ENCODE results near the gene GPR171. TPM values are rescaled to one million over a fixed set of nuclear protein-coding genes. Genes with fewer than 3 reads are reported as not detected.
"Not testable (repeated sequence)": the region's sequence is repeated elsewhere in the genome, so short reads cannot be mapped to it uniquely, and the experiment has no call there.

GPR171 gene, protein sequence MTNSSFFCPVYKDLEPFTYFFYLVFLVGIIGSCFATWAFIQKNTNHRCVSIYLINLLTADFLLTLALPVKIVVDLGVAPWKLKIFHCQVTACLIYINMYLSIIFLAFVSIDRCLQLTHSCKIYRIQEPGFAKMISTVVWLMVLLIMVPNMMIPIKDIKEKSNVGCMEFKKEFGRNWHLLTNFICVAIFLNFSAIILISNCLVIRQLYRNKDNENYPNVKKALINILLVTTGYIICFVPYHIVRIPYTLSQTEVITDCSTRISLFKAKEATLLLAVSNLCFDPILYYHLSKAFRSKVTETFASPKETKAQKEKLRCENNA
- total RNA-seq (2013), result not detected
- polyA plus RNA-seq, result under 1 TPM in 1 of 3 donors, not detected in 2; 0.20 TPM
- not detected in 2 replicates for polyA minus RNA-seq
- total RNA-seq, result 0 to 0.58 (median 0) reads per million in 11 experiments

DNA sequence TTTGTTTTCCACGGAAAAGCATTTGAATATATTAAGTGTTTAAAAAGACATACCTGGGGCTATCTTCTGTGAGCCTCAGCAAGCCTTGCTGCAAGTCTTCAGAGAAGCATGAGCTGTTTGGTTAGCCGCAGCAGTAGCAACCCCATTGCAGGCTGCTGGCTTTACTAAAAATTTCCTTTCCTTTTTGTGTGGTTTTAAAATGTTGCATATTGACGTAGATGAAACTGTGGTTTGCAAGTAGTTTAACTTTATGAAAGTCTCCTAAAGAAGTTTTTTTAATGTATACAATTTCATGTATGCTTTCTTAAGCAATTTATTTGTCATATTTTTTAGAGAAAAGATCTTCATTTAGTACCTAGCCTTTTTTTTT, at the start of gene GPR171:
GPR171 (minus strand) TSS at position 166 of the 370 bp plus-strand sequence. CDS start 3,830 bp downstream, outside the sequence.
- H3K4me1 Mint-ChIP-seq, result peaks cover 3% of the 10 kb centered on the region
- TF ChIP-seq, protein P1, sequence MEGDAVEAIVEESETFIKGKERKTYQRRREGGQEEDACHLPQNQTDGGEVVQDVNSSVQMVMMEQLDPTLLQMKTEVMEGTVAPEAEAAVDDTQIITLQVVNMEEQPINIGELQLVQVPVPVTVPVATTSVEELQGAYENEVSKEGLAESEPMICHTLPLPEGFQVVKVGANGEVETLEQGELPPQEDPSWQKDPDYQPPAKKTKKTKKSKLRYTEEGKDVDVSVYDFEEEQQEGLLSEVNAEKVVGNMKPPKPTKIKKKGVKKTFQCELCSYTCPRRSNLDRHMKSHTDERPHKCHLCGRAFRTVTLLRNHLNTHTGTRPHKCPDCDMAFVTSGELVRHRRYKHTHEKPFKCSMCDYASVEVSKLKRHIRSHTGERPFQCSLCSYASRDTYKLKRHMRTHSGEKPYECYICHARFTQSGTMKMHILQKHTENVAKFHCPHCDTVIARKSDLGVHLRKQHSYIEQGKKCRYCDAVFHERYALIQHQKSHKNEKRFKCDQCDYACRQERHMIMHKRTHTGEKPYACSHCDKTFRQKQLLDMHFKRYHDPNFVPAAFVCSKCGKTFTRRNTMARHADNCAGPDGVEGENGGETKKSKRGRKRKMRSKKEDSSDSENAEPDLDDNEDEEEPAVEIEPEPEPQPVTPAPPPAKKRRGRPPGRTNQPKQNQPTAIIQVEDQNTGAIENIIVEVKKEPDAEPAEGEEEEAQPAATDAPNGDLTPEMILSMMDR (IDR thresholded peaks at IDR 0.05), result no peak
- no peak within 1 kb of the TSS for H3K4me3 Mint-ChIP-seq
- H2AFZ ChIP-seq (ENCODE audit: insufficient read depth, low read depth, low read length, poor library complexity, severe bottlenecking), result peak within 1 kb of the TSS; percentile 19
- peaks cover 0 to 4% (median 0%) of the 10 kb centered on the region in 3 donors for H3K27me3 Mint-ChIP-seq (ENCODE audit: low read depth in 3 of 3)
- H3K4me3 ChIP-seq (replicated peaks in 1 of 3; ENCODE audit: low read depth in 2 of 3, low read length in 3 of 3), result no peak within 1 kb of the TSS
- no peak for DNase-seq
- no peak within 1 kb of the TSS for H3K9ac ChIP-seq (ENCODE audit: insufficient read depth, low read length, poor library complexity, severe bottlenecking)
- H3K79me2 ChIP-seq (ENCODE audit: insufficient read depth, low read length), result no peaks in the 10 kb centered on the region
- H3K9me3 Mint-ChIP-seq, result no peaks in the 10 kb centered on the region
- H3K4me1 ChIP-seq (ENCODE audit: control insufficient read depth in 1 of 2, insufficient read depth in 2 of 2, low read length in 2 of 2), result no peaks in the 10 kb centered on the region
- no peak within 1 kb of the TSS for H3K4me2 ChIP-seq (replicated peaks; ENCODE audit: extremely low read depth, low read length, poor library complexity, severe bottlenecking)
- no peak within 1 kb of the TSS for H3K27ac ChIP-seq (ENCODE audit: low read depth in 1 of 2, low read length in 2 of 2)
- H3K27me3 ChIP-seq (ENCODE audit: control insufficient read depth in 2 of 2, insufficient read depth in 2 of 2, low read length in 2 of 2), result no peaks in the 10 kb centered on the region
- H3K36me3 ChIP-seq (replicated peaks in 1 of 2; ENCODE audit: control insufficient read depth in 1 of 2, insufficient read depth in 2 of 2, low read length in 2 of 2), result no peaks in the 10 kb centered on the region
- intact Hi-C loops (cut with micrococcal nuclease), result no loop called here
- H3K9me3 ChIP-seq (replicated peaks in 1 of 2; ENCODE audit: control insufficient read depth in 1 of 2, insufficient read depth in 1 of 2, low read length in 2 of 2), result no peaks in the 10 kb centered on the region
- no peak within 1 kb of the TSS for H3K27ac Mint-ChIP-seq
- H3K36me3 Mint-ChIP-seq, result no peaks in the 10 kb centered on the region
- WGBS (ENCODE audit: insufficient coverage), result no CpG with 5 or more reads among the region's 3 CpGs
- H4K20me1 ChIP-seq (ENCODE audit: insufficient read depth, low read length), result no peaks in the 10 kb centered on the region

DNA sequence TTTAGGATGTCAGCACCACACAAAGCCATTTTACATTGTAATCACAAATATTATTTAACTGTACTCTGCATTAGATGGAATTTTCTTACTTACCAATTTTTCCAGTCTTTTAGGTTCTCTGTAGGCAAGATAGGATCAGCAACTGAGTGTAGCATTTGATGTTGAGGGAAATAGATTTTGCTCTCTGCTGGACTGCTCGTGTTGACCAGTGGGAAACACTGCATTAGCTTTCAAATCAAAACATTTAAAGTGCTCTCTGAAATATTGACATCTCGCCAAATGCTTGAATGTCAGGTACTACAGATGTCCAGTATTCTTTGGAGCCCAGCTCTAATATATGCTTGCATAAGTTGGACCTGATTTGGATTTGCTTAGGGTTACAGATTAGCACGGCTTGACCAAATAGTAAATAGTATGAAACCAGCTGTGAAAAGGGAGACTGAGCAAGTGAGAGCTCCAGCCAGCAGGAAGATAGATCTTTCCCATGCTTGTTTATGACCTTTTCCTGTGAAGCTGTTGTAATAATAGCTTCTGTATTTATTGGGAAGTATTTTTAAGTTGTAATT, 45.8 kb upstream of the GPR171 start:
- TF ChIP-seq, protein P1 (IDR thresholded peaks at IDR 0.05), result no peak
- DNase-seq, result no peak
- H4K20me1 ChIP-seq (ENCODE audit: insufficient read depth, low read length), result no peaks in the 10 kb centered on the region
- H3K27me3 Mint-ChIP-seq (ENCODE audit: low read depth in 3 of 3), result no peaks in the 10 kb centered on the region
- intact Hi-C loops (cut with micrococcal nuclease), result no loop called here
- no peaks in the 10 kb centered on the region for H3K4me1 Mint-ChIP-seq
- no peak overlapping the region for H2AFZ ChIP-seq (ENCODE audit: insufficient read depth, low read depth, low read length, poor library complexity, severe bottlenecking)
- no peak overlapping the region for H3K9ac ChIP-seq (ENCODE audit: insufficient read depth, low read length, poor library complexity, severe bottlenecking)
- no peaks in the 10 kb centered on the region for H3K79me2 ChIP-seq (ENCODE audit: insufficient read depth, low read length)
- H3K9me3 Mint-ChIP-seq, result peaks cover 0 to 4% (median 0%) of the 10 kb centered on the region in 7 donors
- no peaks in the 10 kb centered on the region for H3K36me3 ChIP-seq (replicated peaks in 1 of 2; ENCODE audit: control insufficient read depth in 1 of 2, insufficient read depth in 2 of 2, low read length in 2 of 2)
- H3K4me2 ChIP-seq (replicated peaks; ENCODE audit: extremely low read depth, low read length, poor library complexity, severe bottlenecking), result no peak overlapping the region
- no peak overlapping the region for H3K4me3 Mint-ChIP-seq
- no peak overlapping the region for H3K27ac Mint-ChIP-seq
- no peaks in the 10 kb centered on the region for H3K9me3 ChIP-seq (replicated peaks in 1 of 2; ENCODE audit: control insufficient read depth in 1 of 2, insufficient read depth in 1 of 2, low read length in 2 of 2)
- H3K36me3 Mint-ChIP-seq, result no peaks in the 10 kb centered on the region
- no peaks in the 10 kb centered on the region for H3K4me1 ChIP-seq (ENCODE audit: control insufficient read depth in 1 of 2, insufficient read depth in 2 of 2, low read length in 2 of 2)
- H3K27ac ChIP-seq (ENCODE audit: low read depth in 1 of 2, low read length in 2 of 2), result no peak overlapping the region
- H3K27me3 ChIP-seq (ENCODE audit: control insufficient read depth in 2 of 2, insufficient read depth in 2 of 2, low read length in 2 of 2), result no peaks in the 10 kb centered on the region
- no peak overlapping the region for H3K4me3 ChIP-seq (replicated peaks in 1 of 3; ENCODE audit: low read depth in 2 of 3, low read length in 3 of 3)
- WGBS (ENCODE audit: insufficient coverage), result 92% methylated on average over 3 of the region's 3 CpGs

DNA sequence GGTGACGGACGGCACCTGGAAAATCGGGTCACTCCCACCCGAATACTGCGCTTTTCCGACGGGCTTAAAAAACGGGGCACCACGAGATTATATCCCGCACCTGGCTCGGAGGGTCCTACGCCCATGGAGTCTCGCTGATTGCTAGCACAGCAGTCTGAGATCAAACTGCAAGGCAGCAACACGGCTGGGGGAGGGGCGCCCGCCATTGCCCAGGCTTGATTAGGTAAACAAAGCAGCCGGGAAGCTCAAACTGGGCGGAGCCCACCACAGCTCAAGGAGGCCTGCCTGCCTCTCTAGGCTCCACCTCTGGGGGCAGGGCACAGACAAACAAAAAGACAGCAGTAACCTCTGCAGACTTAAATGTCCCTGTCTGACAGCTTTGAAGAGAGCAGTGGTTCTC, 39.0 kb upstream of the GPR171 start:
- H3K9ac ChIP-seq (ENCODE audit: insufficient read depth, low read length, poor library complexity, severe bottlenecking); intact Hi-C loops (cut with micrococcal nuclease); H3K36me3 Mint-ChIP-seq; H3K27me3 ChIP-seq (ENCODE audit: control insufficient read depth in 2 of 2, insufficient read depth in 2 of 2, low read length in 2 of 2); H3K27ac Mint-ChIP-seq; H4K20me1 ChIP-seq (ENCODE audit: insufficient read depth, low read length); H3K79me2 ChIP-seq (ENCODE audit: insufficient read depth, low read length); H3K9me3 Mint-ChIP-seq; H3K27me3 Mint-ChIP-seq (ENCODE audit: low read depth in 3 of 3); H3K36me3 ChIP-seq (replicated peaks in 1 of 2; ENCODE audit: control insufficient read depth in 1 of 2, insufficient read depth in 2 of 2, low read length in 2 of 2); H3K4me3 ChIP-seq (replicated peaks in 1 of 3; ENCODE audit: low read depth in 2 of 3, low read length in 3 of 3); H3K4me3 Mint-ChIP-seq; H3K4me2 ChIP-seq (replicated peaks; ENCODE audit: extremely low read depth, low read length, poor library complexity, severe bottlenecking); H3K4me1 Mint-ChIP-seq; H3K9me3 ChIP-seq (replicated peaks in 1 of 2; ENCODE audit: control insufficient read depth in 1 of 2, insufficient read depth in 1 of 2, low read length in 2 of 2); H3K4me1 ChIP-seq (ENCODE audit: control insufficient read depth in 1 of 2, insufficient read depth in 2 of 2, low read length in 2 of 2); H3K27ac ChIP-seq (ENCODE audit: low read depth in 1 of 2, low read length in 2 of 2); DNase-seq; H2AFZ ChIP-seq (ENCODE audit: insufficient read depth, low read depth, low read length, poor library complexity, severe bottlenecking): not testable (repeated sequence)
- 91% methylated on average over 5 of the region's 18 CpGs for WGBS (ENCODE audit: insufficient coverage)
